Vagina (tissue), 2 donors: ENCODE measurements around the gene PRSS35. TPM values are rescaled to one million over a fixed set of nuclear protein-coding genes. Genes with fewer than 3 reads are reported as not detected.
"Not testable (repeated sequence)": the region's sequence is repeated elsewhere in the genome, so short reads cannot be mapped to it uniquely, and the experiment has no call there.

ENCODE experiments used
- DNase-seq, 2 donors: peaks; one replicate each; pipeline ENCODE4 v3.0.0-alpha.2; 2017; ENCODE audit errors: extremely low spot score in 2 of 2
- H3K27ac ChIP-seq: fragments of 200-600 bp; sonication (generic); one replicate; pipeline ENCODE4 v1.5.1; 2019
- H3K27me3 ChIP-seq: fragments of 200-600 bp; sonication (generic); one replicate; pipeline ENCODE4 v1.5.1; 2019
- H3K36me3 ChIP-seq, 2 donors: fragments of 200-600 bp; sonication (generic); one replicate each; pipeline ENCODE4 v1.5.1; 2017 to 2019
- H3K4me1 ChIP-seq: fragments of 200-600 bp; sonication (generic); one replicate; pipeline ENCODE4 v1.5.1; 2019
- H3K4me3 ChIP-seq, 2 donors: fragments of 200-600 bp; sonication (generic); 1 replicate in 1 of 2; 2 replicates in 1 of 2; pipeline ENCODE4 v1.5.1; 2016 to 2019
- H3K9me3 ChIP-seq: fragments of 200-600 bp; sonication (generic); one replicate; pipeline ENCODE4 v1.5.1; 2019
- CTCF ChIP-seq, 3 experiments: fragments of 450-650 bp in 2 of 3; fragments of 200-600 bp in 1 of 3; sonication (generic) in 1 of 3; IDR thresholded peaks; one replicate each; pipeline ENCODE4 v1.5.1; 2017 to 2019; ENCODE audit warnings: antibody characterized with exemption in 3 of 3, mild to moderate bottlenecking in 2 of 3, moderate library complexity in 2 of 3
- POLR2A ChIP-seq, 2 donors: fragments of 450-650 bp; IDR thresholded peaks; one replicate each; pipeline ENCODE4 v1.6.1; 2017; ENCODE audit warnings: antibody characterized with exemption in 2 of 2, mild to moderate bottlenecking in 2 of 2, moderate library complexity in 2 of 2
- POLR2AphosphoS5 ChIP-seq, 2 donors: sonication (generic); formaldehyde crosslinking; IDR thresholded peaks; one replicate each; pipeline ENCODE4 v1.9.0; 2017; ENCODE audit warnings: antibody characterized with exemption in 2 of 2, mild to moderate bottlenecking in 2 of 2, low read depth in 1 of 2; ENCODE audit not compliant: insufficient read depth in 1 of 2
- intact Hi-C: fragments of 100-400 bp; cut with DNase I; formaldehyde crosslinking; loops from one replicate; pipeline ENCODE4 v1.15.1; 2023
- total RNA-seq: library from RNA; depleted of rRNA; stranded (reverse); fragments of >200 nt; gene quantifications from one replicate; pipeline ENCODE4 v1.2.3, GENCODE V29; 2016

The PRSS35 gene
- total RNA-seq, 1 donor from 2014 or later, result not detected

DNA sequence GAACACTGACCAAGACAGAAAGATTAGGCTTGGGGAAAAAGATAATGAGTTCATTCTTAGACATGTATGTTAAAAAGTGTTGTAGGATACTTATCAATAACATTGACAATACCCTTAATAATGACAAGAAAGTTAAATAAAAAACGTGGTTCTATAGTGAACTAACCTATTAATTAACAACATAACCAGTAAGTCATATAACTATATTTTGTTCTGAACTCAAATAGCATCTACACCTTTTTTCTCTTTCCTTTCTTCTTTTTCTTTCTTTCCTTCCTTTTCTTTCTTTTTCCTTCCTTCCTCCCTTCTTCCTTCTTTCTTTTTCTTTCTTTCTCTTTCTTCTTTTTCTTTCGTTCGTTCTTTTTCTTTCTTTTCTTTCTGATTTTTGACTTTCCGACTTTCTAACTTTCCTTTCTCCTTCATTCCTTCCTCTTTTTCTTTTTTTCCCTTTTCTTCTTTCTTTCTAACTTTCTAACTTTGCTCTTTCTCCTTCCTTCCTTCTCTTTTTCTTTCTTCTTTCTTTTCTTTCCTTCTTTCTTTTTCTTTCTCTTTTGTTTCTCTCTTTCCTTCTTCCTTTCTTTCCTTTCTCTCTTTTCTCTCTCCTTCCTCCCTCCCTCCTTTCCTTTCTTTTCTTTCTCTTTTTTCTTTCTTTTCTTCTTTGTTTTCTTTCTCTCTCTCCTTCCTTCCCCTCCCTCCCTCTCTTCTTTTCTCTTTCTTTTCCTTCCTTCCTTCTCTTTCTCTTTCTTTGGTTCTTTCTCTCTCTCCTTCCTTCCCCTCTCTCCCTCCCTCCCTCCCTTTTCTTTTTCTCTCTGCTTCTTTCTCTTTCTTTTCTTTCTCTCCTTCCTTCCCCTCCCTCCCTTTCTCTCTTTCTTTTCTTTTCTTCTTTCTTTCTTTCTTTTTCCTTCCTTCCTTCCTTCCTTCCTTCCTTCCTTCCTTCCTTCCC, 24.6 kb downstream of the PRSS35 start:
- DNase-seq, result no peak
- H3K27me3 ChIP-seq, result no peaks in the 10 kb centered on the region
- no peaks in the 10 kb centered on the region for H3K36me3 ChIP-seq
- no peak overlapping the region for H3K4me3 ChIP-seq
- TF ChIP-seq POLR2A (IDR thresholded peaks at IDR 0.05), result no peak
- no peak for TF ChIP-seq POLR2AphosphoS5 (IDR thresholded peaks at IDR 0.05; ENCODE audit: insufficient read depth in 1 of 2, low read depth in 1 of 2)
- TF ChIP-seq CTCF (IDR thresholded peaks at IDR 0.05), result no peak
- intact Hi-C loops, result no loop called here
- H3K9me3 ChIP-seq, result no peaks in the 10 kb centered on the region
- no peaks in the 10 kb centered on the region for H3K4me1 ChIP-seq
- no peak overlapping the region for H3K27ac ChIP-seq

DNA sequence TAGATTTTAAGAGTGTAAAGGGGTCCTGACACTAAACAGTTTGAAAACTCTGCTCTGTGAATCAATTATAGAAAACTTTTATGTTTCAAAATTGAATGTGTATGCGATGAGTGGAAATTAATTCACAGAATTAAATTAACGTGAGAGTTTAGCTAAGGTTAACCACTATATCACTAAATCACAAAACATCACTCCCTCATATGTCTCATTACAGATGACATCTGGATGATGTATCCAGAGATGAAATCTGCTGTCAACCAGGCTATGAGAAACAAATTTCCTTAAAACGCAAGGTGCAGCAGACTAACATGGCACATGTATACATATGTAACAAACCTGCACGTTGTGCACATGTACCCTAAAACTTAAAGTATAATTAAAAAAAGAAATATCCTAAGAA, 27.3 kb downstream of the PRSS35 start:
- intact Hi-C loops, result no loop called here
- no peak for DNase-seq
- TF ChIP-seq POLR2A (IDR thresholded peaks at IDR 0.05) (no peak), POLR2AphosphoS5 (IDR thresholded peaks at IDR 0.05; ENCODE audit: insufficient read depth in 1 of 2, low read depth in 1 of 2) (no peak), CTCF (IDR thresholded peaks at IDR 0.05) (no peak)
- no peaks in the 10 kb centered on the region for H3K36me3 ChIP-seq
- H3K4me3 ChIP-seq, result no peak overlapping the region
- no peaks in the 10 kb centered on the region for H3K9me3 ChIP-seq
- no peaks in the 10 kb centered on the region for H3K27me3 ChIP-seq
- H3K27ac ChIP-seq, result no peak overlapping the region
- no peaks in the 10 kb centered on the region for H3K4me1 ChIP-seq

GRCh38 chr6:83546636-83547035, 34.3 kb downstream of the PRSS35 start:
- H3K27me3 ChIP-seq, result no peaks in the 10 kb centered on the region
- no peaks in the 10 kb centered on the region for H3K4me1 ChIP-seq
- intact Hi-C loops, result no loop called here
- DNase-seq, result no peak
- H3K4me3 ChIP-seq, result no peak overlapping the region
- H3K27ac ChIP-seq, result no peak overlapping the region
- H3K9me3 ChIP-seq, result no peaks in the 10 kb centered on the region
- TF ChIP-seq POLR2A (IDR thresholded peaks at IDR 0.05) (no peak), POLR2AphosphoS5 (IDR thresholded peaks at IDR 0.05; ENCODE audit: insufficient read depth in 1 of 2, low read depth in 1 of 2) (no peak), CTCF (IDR thresholded peaks at IDR 0.05) (no peak)
- no peaks in the 10 kb centered on the region for H3K36me3 ChIP-seq

GRCh38 chr6:83550482-83550881, 38.1 kb downstream of the PRSS35 start:
- intact Hi-C loops, H3K27me3 ChIP-seq, H3K36me3 ChIP-seq, DNase-seq, H3K4me3 ChIP-seq, H3K4me1 ChIP-seq, H3K27ac ChIP-seq, H3K9me3 ChIP-seq: not testable (repeated sequence)

DNA sequence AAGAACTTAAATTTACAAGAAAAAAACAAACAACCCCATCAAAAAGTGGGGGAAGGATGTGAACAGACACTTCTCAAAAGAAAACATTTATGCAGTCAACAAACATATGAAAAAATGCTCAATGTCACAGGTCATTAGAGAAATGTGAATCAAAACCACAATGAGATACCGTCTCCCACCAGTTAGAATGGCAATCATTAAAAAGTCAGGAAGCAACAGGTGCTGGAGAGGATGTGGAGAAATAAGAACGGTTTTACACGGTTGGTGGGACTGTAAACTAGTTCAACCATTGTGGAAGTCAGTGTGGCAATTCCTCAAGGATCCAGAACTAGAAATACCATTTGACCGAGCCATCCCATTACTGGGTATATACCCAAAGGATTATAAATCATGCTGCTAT, 39.4 kb downstream of the PRSS35 start:
- H3K9me3 ChIP-seq, H3K27me3 ChIP-seq, H3K4me1 ChIP-seq, H3K4me3 ChIP-seq, H3K36me3 ChIP-seq, DNase-seq, intact Hi-C loops, H3K27ac ChIP-seq: not testable (repeated sequence)

- no peak overlapping the region for H3K4me3 ChIP-seq
- intact Hi-C loops, result no loop called here
- H3K27me3 ChIP-seq, result no peaks in the 10 kb centered on the region
- no peaks in the 10 kb centered on the region for H3K36me3 ChIP-seq
- H3K4me1 ChIP-seq, result no peaks in the 10 kb centered on the region
- H3K27ac ChIP-seq, result no peak overlapping the region
- H3K9me3 ChIP-seq, result no peaks in the 10 kb centered on the region
- TF ChIP-seq POLR2AphosphoS5 (IDR thresholded peaks at IDR 0.05; ENCODE audit: insufficient read depth in 1 of 2, low read depth in 1 of 2) (no peak), CTCF (IDR thresholded peaks at IDR 0.05) (no peak), POLR2A (IDR thresholded peaks at IDR 0.05) (no peak)
- DNase-seq, result no peak
Measured at GRCh38 chr6:83556871-83557270, 44.5 kb downstream of the PRSS35 start.
